Measurements from ENCODE around the gene ARHGEF40. TPM values are rescaled to one million over a fixed set of nuclear protein-coding genes. Genes with fewer than 3 reads are reported as not detected.

ARHGEF40 gene
- total RNA-seq, 4 donors from 2014 or later = 32.3 to 109 (median 46.9) TPM

GRCh38 chr14:21056520-21057163 lies 13.5 kb upstream of the ARHGEF40 start:
- TF ChIP-seq, protein P1, sequence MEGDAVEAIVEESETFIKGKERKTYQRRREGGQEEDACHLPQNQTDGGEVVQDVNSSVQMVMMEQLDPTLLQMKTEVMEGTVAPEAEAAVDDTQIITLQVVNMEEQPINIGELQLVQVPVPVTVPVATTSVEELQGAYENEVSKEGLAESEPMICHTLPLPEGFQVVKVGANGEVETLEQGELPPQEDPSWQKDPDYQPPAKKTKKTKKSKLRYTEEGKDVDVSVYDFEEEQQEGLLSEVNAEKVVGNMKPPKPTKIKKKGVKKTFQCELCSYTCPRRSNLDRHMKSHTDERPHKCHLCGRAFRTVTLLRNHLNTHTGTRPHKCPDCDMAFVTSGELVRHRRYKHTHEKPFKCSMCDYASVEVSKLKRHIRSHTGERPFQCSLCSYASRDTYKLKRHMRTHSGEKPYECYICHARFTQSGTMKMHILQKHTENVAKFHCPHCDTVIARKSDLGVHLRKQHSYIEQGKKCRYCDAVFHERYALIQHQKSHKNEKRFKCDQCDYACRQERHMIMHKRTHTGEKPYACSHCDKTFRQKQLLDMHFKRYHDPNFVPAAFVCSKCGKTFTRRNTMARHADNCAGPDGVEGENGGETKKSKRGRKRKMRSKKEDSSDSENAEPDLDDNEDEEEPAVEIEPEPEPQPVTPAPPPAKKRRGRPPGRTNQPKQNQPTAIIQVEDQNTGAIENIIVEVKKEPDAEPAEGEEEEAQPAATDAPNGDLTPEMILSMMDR (IDR thresholded peaks at IDR 0.05; ENCODE audit: low read depth) = no peak

GRCh38 chr14:21057803-21058675 lies 12.1 kb upstream of the ARHGEF40 start, which contains the start of gene RNASE8:
TSS of gene RNASE8 (plus strand) at chr14:21057822. CDS start at chr14:21057893, 71 bp downstream.
- TF ChIP-seq, protein P1 (IDR thresholded peaks at IDR 0.05; ENCODE audit: low read depth) = no peak

GRCh38 chr14:21058903-21059302 lies 11.2 kb upstream of the ARHGEF40 start:
- TF ChIP-seq, protein P1 (IDR thresholded peaks at IDR 0.05; ENCODE audit: low read depth) = no peak

DNA sequence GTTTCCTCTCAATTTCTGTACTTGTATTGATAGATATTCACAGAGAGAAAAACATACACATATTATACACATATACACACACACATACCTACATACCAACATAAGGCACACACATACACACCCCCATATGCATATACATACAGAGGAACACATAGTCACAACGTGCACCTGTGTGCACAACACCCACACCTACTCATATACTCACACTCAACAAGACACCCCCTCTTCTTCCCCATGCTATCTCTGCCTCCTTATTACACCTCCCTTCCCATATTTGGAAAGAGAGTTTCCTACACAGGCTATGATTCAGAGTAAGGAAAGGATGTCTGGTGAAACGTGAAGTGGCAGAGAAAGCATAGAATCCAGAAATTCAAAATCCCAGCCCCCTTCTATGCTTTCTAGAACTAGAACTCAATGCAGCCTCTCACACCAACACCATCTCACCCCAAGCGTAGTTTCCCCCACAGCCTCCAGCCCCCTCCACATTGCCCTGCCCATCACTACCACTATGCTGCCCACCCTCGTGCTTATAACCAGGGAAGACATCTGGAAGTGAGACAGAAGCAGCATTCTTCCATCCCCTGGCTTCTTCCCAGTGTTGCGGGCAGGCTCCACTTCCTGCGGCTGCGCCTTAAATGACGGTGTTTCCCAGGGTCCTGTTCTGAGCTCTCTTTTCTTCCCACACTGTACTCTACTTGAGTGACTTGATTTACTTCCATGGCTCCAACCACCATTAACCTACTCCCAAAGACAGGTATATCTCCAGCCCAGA lies 10.1 kb upstream of the ARHGEF40 start:
- TF ChIP-seq, protein P1 (IDR thresholded peaks at IDR 0.05; ENCODE audit: low read depth) = no peak

DNA sequence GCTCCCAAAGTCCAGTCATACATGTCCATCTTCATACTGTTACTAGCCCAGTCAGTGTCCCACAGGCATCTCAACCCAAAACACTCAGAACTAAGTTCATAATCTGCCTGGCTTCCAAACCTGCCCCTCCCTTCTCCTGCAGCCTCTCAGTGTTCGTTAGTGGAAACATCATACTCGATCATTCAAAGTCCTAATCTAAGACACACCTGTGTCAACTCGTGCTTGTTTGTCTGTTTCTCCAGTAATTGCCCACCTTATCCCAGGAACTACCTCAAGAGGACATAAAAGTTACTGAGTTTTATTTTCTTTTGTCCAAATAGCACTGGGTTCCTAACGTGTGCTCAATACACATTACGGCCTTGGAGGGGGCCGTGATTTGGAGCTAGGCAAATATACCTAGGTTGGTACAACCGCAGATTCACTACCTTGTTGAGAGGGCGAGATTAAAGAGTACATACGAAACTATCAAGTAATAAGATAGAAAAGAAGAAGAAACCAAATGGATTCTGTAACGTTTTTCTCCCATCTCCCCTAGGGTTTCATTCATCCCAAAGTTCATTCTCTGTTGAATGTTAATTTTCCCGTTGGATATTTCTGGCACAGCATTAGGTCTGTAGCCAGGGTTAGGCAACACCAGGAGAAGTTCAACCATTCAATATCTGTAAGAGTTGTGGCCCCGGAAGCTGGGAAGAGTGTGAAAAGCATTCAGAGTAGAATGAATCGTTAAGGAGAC lies 9.3 kb upstream of the ARHGEF40 start:
- TF ChIP-seq, protein P1 (IDR thresholded peaks at IDR 0.05; ENCODE audit: low read depth) = no peak

GRCh38 chr14:21061347-21061668 lies 8.8 kb upstream of the ARHGEF40 start:
- TF ChIP-seq, protein P1 (IDR thresholded peaks at IDR 0.05; ENCODE audit: low read depth) = no peak

All from subcutaneous adipose tissue (tissue), 4 donors.